IPS-NIHi7 (cell line): Measurements from ENCODE around the gene MAGEA11.
"Not testable (repeated sequence)": the region's sequence is repeated elsewhere in the genome, so short reads cannot be mapped to it uniquely, and the experiment has no call there.

Source experiments
- DNase-seq: peaks from one replicate; pipeline ENCODE4 v3.0.0; 2012; ENCODE audit warnings: mixed read lengths; ENCODE audit errors: extremely low spot score

MAGEA11 gene

GRCh38 chrX:149718757-149719156 lies 6.9 kb downstream of the MAGEA11 start:
- DNase-seq = no peak

DNA sequence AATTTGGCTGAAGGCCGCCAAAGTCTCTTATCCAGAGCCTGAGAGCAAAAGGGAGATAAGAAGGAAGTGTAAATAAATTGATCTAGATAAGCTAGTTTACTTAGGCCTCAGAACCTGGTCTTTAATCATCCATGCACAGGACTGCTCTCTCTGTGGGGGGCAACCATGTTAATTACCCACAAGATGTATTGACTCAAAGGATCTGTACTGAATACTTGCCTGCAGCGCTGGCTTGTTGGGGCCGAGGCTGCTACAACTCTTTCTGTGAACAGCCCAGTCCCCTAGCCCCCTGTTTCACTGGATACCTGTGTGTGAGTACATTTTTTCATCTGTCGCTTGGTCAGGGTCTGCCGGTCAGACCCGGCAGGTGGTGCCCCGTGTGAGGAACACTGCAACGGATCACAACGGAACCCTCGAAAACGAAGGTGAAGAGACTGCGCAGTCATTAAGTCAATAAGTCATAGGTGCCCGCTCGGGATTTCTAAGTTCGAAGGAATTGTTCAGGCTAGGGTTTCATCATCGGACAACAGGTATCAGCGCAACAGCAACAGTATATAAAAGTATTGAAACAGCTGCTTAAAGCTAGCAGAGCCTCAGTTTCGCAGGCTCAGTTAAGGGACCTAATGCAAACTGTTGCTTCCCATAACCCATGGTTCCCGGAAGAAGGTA lies 8.3 kb downstream of the MAGEA11 start:
- no peak for DNase-seq

DNA sequence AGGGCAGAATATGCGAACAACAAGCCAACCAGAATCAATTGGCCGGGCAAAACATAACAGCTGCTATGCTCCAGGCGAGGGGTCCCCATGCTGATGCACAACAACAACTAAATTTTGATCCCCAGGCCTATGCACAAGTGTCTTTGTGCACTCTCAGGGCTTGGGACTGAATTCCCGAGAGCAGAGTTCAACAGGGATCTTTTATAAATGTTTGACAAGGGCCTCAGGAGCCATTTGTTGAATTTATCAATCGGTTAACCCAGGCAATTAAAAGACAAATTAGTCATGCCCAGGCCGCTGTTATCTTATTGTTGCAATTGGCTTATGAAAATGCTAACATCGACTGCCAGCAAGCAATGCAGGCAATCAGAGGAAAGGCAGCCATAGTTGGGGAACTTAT lies 9.4 kb downstream of the MAGEA11 start:
- not testable (repeated sequence) for DNase-seq

DNA sequence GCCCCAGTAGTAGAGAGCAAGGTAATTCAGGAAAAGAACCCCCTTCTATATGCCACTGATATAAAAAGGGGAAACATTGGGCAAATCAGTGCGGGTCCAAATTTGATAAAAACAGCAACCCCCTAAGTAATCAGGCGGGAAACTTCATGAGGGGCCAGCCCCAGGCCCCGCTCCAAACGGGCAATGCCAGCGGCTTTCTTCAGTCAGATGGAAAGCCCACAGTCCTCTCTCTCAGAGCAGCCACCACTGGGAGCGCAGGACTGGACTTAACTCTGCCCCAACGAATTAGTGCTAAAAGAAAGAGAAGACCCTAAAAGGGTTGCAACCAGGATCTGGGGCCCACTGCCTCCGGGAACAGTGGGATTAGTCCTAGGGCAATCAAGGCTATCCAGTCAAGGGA lies 9.9 kb downstream of the MAGEA11 start:
- no peak for DNase-seq

DNA sequence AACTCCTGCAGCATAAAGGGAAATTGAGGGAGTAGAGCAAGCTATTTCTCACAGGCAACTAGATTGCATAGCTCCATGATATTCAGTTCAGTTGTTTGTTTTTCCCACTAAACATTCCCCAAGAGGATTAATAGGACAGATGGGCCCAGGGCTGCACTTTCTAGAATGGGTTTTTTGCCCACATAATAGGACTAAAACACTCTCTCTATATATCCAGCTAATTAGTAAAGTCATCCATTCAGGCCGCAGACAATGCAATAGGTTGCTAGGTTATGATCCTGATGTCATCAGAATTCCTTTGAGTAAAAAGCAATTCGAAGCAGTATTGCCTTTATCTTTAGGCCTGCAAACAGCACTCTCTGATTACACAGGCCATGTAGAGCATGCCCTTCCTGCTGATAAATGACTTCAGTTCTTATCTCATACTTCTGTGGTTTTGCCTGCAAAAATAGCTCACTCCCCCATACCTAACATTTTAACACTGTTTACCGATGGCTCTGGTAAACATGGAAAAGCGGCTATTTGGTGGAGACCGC lies 11.8 kb downstream of the MAGEA11 start:
- not testable (repeated sequence) for DNase-seq

GRCh38 chrX:149727308-149727707 lies 15.4 kb downstream of the MAGEA11 start:
- not testable (repeated sequence) for DNase-seq

DNA sequence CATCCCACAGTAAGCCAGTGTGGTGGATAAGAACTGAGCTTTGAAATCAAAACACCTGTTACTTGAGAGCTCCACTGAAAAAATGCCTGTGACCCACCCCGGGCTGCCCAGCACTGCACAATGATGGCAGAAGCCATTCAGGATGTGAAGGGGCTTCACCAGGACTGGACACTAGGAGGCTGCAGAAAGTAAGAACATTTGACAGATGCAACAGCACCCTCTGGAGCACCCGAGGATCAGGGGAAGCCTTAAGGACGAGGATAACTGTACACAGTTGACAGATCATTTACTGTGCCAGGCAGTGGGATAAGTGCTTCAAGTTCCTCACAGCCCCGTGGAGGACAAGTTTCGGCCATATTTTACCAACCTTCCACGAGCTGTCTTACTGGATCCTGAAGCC lies 30.4 kb downstream of the MAGEA11 start:
- DNase-seq = not testable (repeated sequence)

DNA sequence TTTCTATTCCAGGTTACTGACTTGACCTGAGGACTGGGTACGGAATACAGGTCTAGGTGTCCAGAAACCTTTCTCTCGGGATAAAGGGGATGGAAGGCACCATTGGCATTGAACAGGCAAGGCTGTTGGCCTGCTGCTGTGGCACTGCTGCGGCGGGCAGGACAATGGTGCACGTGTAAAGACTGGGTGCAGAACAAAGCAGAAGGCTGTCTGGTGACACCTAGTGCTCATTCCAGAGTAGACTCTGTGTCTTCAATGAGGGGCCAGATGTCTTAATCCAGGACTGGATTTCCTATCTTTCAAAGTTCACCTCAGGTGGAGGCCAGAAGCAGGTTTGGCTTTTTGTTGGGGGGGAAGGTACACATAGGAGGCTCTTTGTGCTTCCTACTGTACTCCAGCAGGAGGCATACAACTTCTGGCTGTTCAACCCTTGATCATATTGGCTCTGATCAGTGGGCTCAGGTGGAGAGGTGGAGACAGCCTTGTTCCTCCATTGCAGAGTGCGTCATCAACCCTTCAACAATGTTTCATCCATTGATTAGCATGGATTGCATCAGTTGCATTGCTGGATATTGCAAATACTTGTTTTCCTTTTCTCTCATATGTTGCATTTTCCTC lies 34.6 kb downstream of the MAGEA11 start:
- not testable (repeated sequence) for DNase-seq

DNA sequence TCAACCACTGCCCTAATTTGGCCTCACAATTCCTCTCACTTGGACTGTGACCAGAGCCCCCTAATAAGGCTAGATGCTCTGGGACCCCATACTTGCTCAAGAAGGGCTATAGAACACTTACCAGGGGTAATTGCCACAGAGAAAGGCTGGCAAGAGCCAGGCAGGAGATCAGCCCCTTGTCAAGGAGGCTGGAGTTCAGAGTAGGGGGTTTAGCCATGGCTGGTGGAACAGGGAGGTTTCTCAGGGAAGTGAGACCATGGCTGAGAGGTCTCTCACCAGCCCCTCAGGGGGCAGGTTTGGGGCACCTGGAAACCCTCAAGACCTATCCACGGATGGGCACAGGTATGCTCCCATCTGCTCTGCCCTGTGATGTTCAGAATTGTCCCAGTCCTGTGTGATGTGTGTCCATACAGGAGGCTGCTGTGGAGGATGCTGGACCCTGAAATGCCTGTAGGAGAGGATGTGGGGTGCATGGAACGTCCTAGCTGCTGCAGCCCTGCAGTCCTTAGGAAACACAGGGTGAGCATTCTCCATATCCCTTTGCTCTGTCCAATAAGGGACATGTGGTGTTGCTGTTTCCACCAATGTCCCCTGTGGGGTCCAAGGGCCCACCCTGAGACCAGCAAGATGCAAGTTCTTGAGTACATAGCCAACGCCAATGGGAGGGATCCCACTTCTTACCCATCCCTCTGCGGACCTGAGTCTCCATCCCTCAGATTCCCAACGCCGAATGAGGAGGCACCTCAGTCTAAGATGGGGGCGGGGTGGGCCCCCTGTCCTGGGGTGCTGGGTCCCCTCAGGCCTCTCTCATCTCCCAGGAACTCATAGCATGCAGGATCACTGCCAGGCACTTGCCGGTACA lies 45.6 kb downstream of the MAGEA11 start:
- DNase-seq = no peak

DNA sequence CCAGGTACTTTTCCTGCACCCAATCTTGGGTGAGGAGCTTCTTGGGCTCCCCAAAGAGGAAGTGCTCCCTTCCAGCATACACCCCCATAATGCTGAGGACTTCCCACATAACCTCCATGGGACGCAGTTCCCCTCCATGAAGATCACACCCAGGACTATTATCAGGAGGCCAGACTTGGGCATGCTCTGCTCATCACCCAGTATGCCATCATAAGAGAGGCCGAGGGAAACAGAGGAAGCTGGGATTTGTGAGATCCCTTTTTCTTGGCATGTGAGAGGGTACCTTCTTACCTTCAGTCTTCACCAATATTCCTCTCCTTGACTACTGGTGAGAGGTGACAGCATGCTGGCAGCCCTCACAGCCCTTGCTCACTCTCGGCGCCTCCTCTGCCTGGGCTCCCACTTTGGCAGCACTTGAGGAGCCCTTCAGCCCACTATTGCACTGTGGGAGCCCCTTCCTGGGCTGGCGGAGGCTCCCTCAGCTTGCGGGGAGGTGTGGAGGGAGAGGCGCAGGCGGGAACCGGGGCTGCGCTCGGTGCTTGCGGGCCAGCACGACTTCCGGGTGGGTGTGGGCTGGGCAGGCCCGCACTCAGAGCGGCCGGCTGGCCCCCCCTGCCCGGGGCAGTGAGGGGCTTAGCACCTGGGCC lies 46.3 kb downstream of the MAGEA11 start:
- no peak for DNase-seq

- not testable (repeated sequence) for DNase-seq
Observed at GRCh38 chrX:149758715-149759078, 46.8 kb downstream of the MAGEA11 start.

DNA sequence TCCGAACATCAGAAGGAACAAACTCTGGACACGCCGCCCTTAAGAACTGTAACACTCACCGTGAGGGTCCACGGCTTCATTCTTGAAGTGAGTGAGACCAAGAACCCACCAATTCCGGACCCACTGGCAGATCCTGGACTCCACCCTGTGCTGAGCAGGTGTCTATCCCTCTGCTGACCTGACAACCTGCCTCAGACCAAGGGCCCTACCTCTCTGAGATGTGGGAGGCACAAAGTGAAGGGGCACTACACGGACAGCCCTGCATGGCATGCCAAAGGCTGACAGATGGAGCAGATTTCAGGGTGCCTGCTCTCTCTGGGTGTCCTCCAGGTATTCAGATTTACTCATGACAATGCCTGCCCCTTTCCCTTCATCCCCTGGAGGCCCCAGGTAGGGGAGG lies 48.0 kb downstream of the MAGEA11 start:
- no peak for DNase-seq

- no peak for DNase-seq
Observed at GRCh38 chrX:149760965-149761364, 49.1 kb downstream of the MAGEA11 start.

DNA sequence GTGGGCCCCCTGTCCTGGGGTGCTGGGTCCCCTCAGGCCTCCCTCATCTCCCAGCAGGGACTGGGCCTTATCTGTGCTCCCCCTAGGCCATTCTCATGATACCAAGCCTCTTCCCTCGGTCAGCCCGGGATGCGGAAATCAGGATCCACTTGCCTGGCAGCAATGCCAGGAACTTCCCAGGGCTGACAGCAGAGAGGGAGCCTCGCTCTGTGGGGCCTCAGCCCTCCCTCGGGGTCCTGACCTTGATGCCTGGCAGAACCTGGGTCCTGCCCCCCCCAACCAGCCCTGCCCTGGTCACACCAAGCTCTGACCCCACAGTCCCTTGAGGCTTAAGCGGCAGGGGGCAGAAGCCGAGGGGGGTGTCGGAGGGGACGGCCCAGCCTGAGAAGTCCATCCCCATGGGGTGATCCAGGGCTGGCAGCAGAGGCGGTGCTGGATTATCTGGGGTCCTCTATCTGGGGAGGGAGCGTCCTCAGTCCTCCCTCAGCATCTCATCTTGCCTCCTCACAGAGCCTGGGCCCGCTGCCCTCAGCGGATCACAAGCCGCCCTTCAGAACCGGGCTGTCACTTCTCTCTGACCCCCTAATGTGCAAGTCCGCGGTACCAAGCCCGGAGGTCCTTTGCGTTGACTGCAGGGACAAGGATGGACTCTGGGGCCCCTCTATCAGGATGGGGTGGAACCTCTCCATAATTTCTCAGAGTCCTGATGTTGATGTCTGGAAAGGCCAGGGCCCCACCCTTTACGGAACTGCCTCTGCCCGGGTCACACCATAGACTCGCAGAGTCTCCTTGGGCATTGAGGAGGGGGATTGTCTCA lies 50.2 kb downstream of the MAGEA11 start:
- DNase-seq = not testable (repeated sequence)

DNA sequence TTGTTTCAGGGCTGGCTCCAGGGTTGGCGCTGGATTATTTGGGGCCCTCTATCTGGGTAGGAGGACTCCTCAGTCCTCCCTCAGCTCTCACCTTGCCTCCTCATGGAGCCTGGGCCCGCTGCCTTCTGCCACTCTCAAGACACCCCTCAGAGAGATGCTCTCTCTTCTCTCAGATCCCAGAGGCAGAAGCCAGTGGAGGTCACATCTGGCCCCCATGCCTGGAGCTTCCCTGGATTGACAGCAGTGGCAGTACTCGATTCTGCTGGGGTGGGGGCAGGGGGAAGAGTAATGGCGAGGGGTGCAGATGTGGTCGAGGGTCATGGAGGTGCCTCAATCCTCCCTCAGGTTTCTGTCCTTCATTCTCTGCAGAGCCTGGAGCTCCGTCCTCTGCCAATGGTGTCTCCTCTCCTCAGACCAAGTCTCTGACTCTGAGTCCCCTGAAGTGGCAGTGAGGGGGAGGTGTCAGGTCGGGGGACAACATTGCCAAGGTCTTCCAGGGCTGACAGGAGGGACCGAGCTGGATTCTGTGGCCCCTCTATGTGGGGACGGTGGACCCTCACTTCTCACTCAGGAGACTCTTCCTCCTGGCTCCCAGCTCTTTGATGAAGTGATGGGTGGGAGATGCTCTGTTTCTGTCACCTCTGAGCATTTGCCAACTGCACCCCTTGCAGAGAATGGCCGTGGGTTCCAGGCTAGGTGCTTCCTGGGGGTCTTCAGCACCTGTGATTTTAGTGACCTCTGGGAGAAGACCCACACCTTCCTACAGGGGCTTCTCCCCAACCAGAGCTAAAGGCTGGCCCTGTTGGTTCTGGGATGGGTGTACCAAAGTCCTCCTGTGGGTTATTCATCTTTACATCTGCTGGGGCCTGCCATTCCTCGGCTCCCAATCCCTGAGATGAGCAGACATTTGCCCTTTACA lies 51.1 kb downstream of the MAGEA11 start:
- DNase-seq = no peak
